H1 (cell line): ENCODE measurements around the gene PPARD. TPM values are rescaled to one million over a fixed set of nuclear protein-coding genes. Genes with fewer than 3 reads are reported as not detected.

Experiments used
- CTCF ChIA-PET: fragments of 300-600 bp; sonication (Branson Sonifier 250); formaldehyde crosslinking; loops from one replicate; lab custom pipeline; 2021; ENCODE audit not compliant: partially characterized antibody; lab: Charles Lee
- POLR2A ChIA-PET: fragments of 300-600 bp; sonication (Branson Sonifier 250); formaldehyde crosslinking; loops from one replicate; lab custom pipeline; 2021; ENCODE audit warnings: inconsistent platforms; ENCODE audit not compliant: partially characterized antibody; lab: Charles Lee
- DNase-seq, 2 experiments: peaks; one replicate each; pipeline versions ENCODE4 v3.0.0 to v3.0.0-alpha.2; 2010 to 2022; ENCODE audit warnings: low spot score in 2 of 2, low read depth in 1 of 2, mixed read lengths in 1 of 2
- FAIRE-seq: peaks from 2 replicates; lab custom pipeline; 2011; peaks lifted over from hg19 to GRCh38; lab: Jason Lieb, UNC
- H2AFZ ChIP-seq: 2 replicates; pipeline ENCODE4 v1.8.1; 2012; ENCODE audit warnings: low read length, inconsistent platforms
- H2AK5ac ChIP-seq: 2 replicates; pipeline ENCODE4 v1.6.1; 2013; ENCODE audit warnings: low read depth, low read length
- H2BK120ac ChIP-seq: replicated peaks from 2 replicates; pipeline ENCODE3; 2013; ENCODE audit warnings: low read depth, low read length, inconsistent platforms
- H2BK12ac ChIP-seq: 2 replicates; pipeline ENCODE4 v1.6.1; 2013; ENCODE audit warnings: low read depth, low read length
- H2BK15ac ChIP-seq: 2 replicates; pipeline ENCODE4 v1.6.1; 2013; ENCODE audit warnings: low read length
- H2BK20ac ChIP-seq: 2 replicates; pipeline ENCODE4 v1.6.1; 2013; ENCODE audit warnings: low read length
- H2BK5ac ChIP-seq: 2 replicates; pipeline ENCODE4 v1.6.1; 2013; ENCODE audit warnings: low read depth, low read length
- H3K14ac ChIP-seq: 2 replicates; pipeline ENCODE4 v1.6.1; 2013; ENCODE audit warnings: inconsistent platforms; ENCODE audit not compliant: insufficient read length
- H3K18ac ChIP-seq: 2 replicates; pipeline ENCODE4 v1.6.1; 2013; ENCODE audit warnings: low read length; ENCODE audit errors: extremely low read depth
- H3K23ac ChIP-seq: 2 replicates; pipeline ENCODE4 v1.6.1; 2013; ENCODE audit warnings: inconsistent platforms; ENCODE audit not compliant: insufficient read length
- H3K23me2 ChIP-seq: 2 replicates; pipeline ENCODE4 v1.6.1; 2013; ENCODE audit warnings: low read depth, low read length
- H3K27ac ChIP-seq: 2 replicates; pipeline ENCODE4 v1.6.1; 2011; ENCODE audit warnings: low read depth, low read length, inconsistent platforms
- H3K27me3 ChIP-seq, 4 experiments: replicated peaks in 1 of 4; 1 replicate in 1 of 4; 2 replicates in 3 of 4; pipeline versions ENCODE4 v1.6.1 to v1.8.1; 2011 to 2013; ENCODE audit warnings: low read length in 3 of 4, mild to moderate bottlenecking in 3 of 4, inconsistent platforms in 2 of 4, mixed read lengths in 2 of 4, moderate library complexity in 1 of 4; ENCODE audit not compliant: control insufficient read depth in 3 of 4, insufficient read depth in 3 of 4; ENCODE audit errors: extremely low read depth in 1 of 4
- H3K36me3 ChIP-seq, 4 experiments: 2 replicates each; pipeline versions ENCODE4 v1.6.1 to v1.8.1; 2011 to 2013; ENCODE audit warnings: mild to moderate bottlenecking in 4 of 4, low read length in 3 of 4, moderate library complexity in 2 of 4, control low read depth in 1 of 4, inconsistent platforms in 1 of 4; ENCODE audit not compliant: insufficient read depth in 4 of 4, control insufficient read depth in 2 of 4
- H3K4ac ChIP-seq: replicated peaks from 2 replicates; pipeline ENCODE3; 2013; ENCODE audit warnings: low read length, low read depth, mixed read lengths, inconsistent platforms; ENCODE audit not compliant: insufficient read length
- H3K4me1 ChIP-seq, 4 experiments: replicated peaks in 1 of 4; 1 replicate in 1 of 4; 2 replicates in 3 of 4; pipeline versions ENCODE4 v1.6.1 to v1.8.1; 2011 to 2013; ENCODE audit warnings: low read length in 3 of 4, inconsistent platforms in 2 of 4, mixed read lengths in 1 of 4; ENCODE audit not compliant: insufficient read depth in 4 of 4, control insufficient read depth in 3 of 4
- H3K4me2 ChIP-seq, 2 experiments: 2 replicates each; pipeline versions ENCODE4 v1.6.1 to v1.8.1; 2011 to 2013; ENCODE audit warnings: low read depth in 2 of 2, low read length in 2 of 2, control low read depth in 1 of 2, inconsistent platforms in 1 of 2, mild to moderate bottlenecking in 1 of 2; ENCODE audit not compliant: insufficient read depth in 1 of 2
- H3K4me3 ChIP-seq, 4 experiments: fragments of 200-600, 300-600 bp in 1 of 4; sonication (generic), shearing (Covaris generic), sonication (Bioruptor Twin) in 1 of 4; 2 replicates each; pipeline versions ENCODE4 v1.5.1 to v1.8.1; 2011 to 2016; ENCODE audit warnings: low read length in 4 of 4, low read depth in 3 of 4, control low read depth in 2 of 4, inconsistent platforms in 2 of 4, mild to moderate bottlenecking in 2 of 4, mixed read lengths in 1 of 4, moderate library complexity in 1 of 4; ENCODE audit not compliant: insufficient read depth in 2 of 4; ENCODE audit errors: extremely low read depth in 1 of 4
- H3K56ac ChIP-seq: replicated peaks from 2 replicates; pipeline ENCODE3; 2013; ENCODE audit warnings: low read depth, mild to moderate bottlenecking, mixed read lengths, low read length, inconsistent platforms; ENCODE audit not compliant: insufficient read length
- H3K79me1 ChIP-seq: 2 replicates; pipeline ENCODE4 v1.6.1; 2013; ENCODE audit warnings: low read depth, low read length, control low read depth
- H3K79me2 ChIP-seq, 2 experiments: 2 replicates each; pipeline versions ENCODE4 v1.6.1 to v1.8.1; 2012 to 2013; ENCODE audit warnings: low read length in 2 of 2, mild to moderate bottlenecking in 2 of 2, inconsistent platforms in 1 of 2; ENCODE audit not compliant: insufficient read depth in 2 of 2, control insufficient read depth in 1 of 2
- H3K9ac ChIP-seq, 4 experiments: replicated peaks in 1 of 4; 1 replicate in 1 of 4; 2 replicates in 3 of 4; pipeline versions ENCODE4 v1.6.1 to v1.8.1; 2011 to 2013; ENCODE audit warnings: low read depth in 3 of 4, low read length in 3 of 4, control low read depth in 2 of 4, mild to moderate bottlenecking in 2 of 4, moderate library complexity in 2 of 4, inconsistent platforms in 1 of 4; ENCODE audit errors: extremely low read depth in 1 of 4
- H3K9me3 ChIP-seq, 2 experiments: 2 replicates each; pipeline versions ENCODE4 v1.6.1 to v1.8.1; 2012 to 2013; ENCODE audit warnings: mild to moderate bottlenecking in 2 of 2, moderate library complexity in 2 of 2, control low read depth in 1 of 2, inconsistent platforms in 1 of 2, low read depth in 1 of 2, low read length in 1 of 2, mixed read lengths in 1 of 2; ENCODE audit not compliant: insufficient read depth in 2 of 2
- H4K20me1 ChIP-seq, 2 experiments: replicated peaks in 1 of 2; 2 replicates each; pipeline versions ENCODE3 to v1.8.1; 2011 to 2013; ENCODE audit warnings: inconsistent platforms in 2 of 2, low read length in 2 of 2, mild to moderate bottlenecking in 1 of 2; ENCODE audit not compliant: insufficient read depth in 2 of 2, control insufficient read depth in 1 of 2
- H4K5ac ChIP-seq: 2 replicates; pipeline ENCODE4 v1.6.1; 2013; ENCODE audit warnings: low read length, low read depth, mixed read lengths, inconsistent platforms; ENCODE audit not compliant: insufficient read length
- H4K8ac ChIP-seq: 2 replicates; pipeline ENCODE4 v1.8.0; 2013; ENCODE audit warnings: mild to moderate bottlenecking, moderate library complexity, low read length, inconsistent platforms; ENCODE audit not compliant: insufficient read depth; ENCODE audit errors: extremely low read depth
- H4K91ac ChIP-seq: replicated peaks from 2 replicates; pipeline ENCODE3; 2013; ENCODE audit warnings: low read length, mixed read lengths, inconsistent platforms; ENCODE audit not compliant: insufficient read length
- CHD2 ChIP-seq: IDR thresholded peaks from 2 replicates; pipeline ENCODE4 v1.6.1; 2012; ENCODE audit warnings: low read length, improper control_type of control experiment
- SUZ12 ChIP-seq: fragments of 200-600 bp; sonication (generic); IDR thresholded peaks from 2 replicates; pipeline ENCODE4 v1.6.1; 2012; ENCODE audit warnings: mild to moderate bottlenecking, inconsistent platforms, low read length, moderate library complexity, mixed read lengths
- YY1 ChIP-seq: IDR thresholded peaks from 2 replicates; pipeline ENCODE4 v1.6.1; 2011; ENCODE audit warnings: low read depth, mild to moderate bottlenecking, low read length
- WGBS, 2 experiments: shearing (Covaris generic) in 1 of 2; methylation state at CpG; one replicate each; pipeline versions ENCODE4 v1.1.6 to v1.1.7; 2013 to 2015; ENCODE audit warnings: low lambda C conversion rate in 2 of 2, mixed read lengths in 2 of 2, inconsistent platforms in 1 of 2, low coverage in 1 of 2, missing lambda C conversion rate in 1 of 2; ENCODE audit not compliant: insufficient replicate concordance in 2 of 2, insufficient coverage in 1 of 2, insufficient read length in 1 of 2; ENCODE audit errors: extremely low coverage in 1 of 2, missing lambda C conversion rate in 1 of 2; 5-methylcytosine and 5-hydroxymethylcytosine counted together
- polyA plus RNA-seq, 7 experiments: library from polyadenylated mRNA; depleted of rRNA in 3 of 7; stranded (reverse) in 5 of 7; unstranded in 2 of 7; fragments of >200 nt in 5 of 7; fragments of 200-250 nt in 2 of 7; gene quantifications; 1 replicate in 5 of 7; 2 replicates in 1 of 7; 4 replicates in 1 of 7; pipeline versions ENCODE4 v1.2.1 to v1.2.3, GENCODE V29; 2011 to 2013; ENCODE audit warnings: missing spikeins in 2 of 7, mixed read lengths in 2 of 7
- total RNA-seq: library from RNA; stranded (reverse); fragmentation: NEBNext Ultra II Directional; extraction: Animal tissue kit (Norgen Biotek cat#: 25700); gene quantifications from 2 replicates; pipeline ENCODE4 v1.2.1, GENCODE V29; 2021

The PPARD gene
- total and polyA plus RNA-seq, 2 of the 8 experiments (the other 6 are each of a cell fraction or from before 2014, with no cell fraction given): 14.6 to 14.9 TPM

DNA sequence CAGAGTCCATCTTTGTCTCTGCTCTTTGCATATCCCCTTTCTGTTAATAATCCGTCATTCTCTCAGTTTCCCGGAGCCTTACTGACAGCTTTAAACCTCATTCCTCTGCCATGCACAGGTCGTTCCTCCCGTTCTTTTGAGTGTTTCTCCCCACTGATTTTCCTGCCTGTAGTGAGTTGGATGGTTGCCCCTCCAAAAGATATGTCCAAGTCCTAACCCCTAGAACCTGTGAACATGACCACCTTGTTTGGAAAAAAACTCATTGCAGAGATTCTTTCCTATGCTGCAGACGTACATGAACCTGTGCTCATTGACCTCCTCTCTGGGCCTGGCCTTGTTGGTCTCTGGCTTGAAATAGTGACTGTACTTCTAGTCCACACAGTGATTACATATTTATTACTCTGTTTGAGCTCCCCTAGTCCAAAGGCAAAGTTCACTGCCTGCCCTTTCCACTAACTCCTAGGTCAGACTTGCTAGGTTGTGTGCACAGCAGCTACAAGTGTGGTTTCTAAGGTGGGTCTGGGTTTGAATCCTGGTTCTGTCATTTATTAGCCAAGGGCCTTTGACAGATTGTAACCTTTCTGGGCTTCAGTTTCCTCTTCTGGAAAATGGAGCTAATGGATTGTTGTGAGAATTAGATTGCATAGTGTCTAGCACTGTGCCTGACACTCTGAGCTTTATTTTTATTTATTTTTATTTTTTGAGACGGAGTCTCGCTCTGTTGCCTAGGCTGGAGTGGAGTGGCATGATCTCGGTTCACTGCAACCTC, 29.3 kb downstream of the PPARD start:
- no peaks in the 10 kb centered on the region for H3K9me3 ChIP-seq
- no peaks in the 10 kb centered on the region for H3K36me3 ChIP-seq
- no peak overlapping the region for H3K9ac ChIP-seq
- 0 out of 4 replicates have a peak, but pooled peaks cover 0 to 3% of the 10 kb centered on the region in 2 experiments for H3K79me2 ChIP-seq
- no peak overlapping the region for H3K4me3 ChIP-seq
- no peak overlapping the region for H4K91ac ChIP-seq
- no peak overlapping the region for H3K56ac ChIP-seq
- 89% methylated on average over 8 of the region's 8 CpGs; no CpG with 5 or more reads in 1 of the 2 experiments for WGBS, 2 experiments
- no peak overlapping the region for H4K5ac ChIP-seq
- H3K79me1 ChIP-seq: no peaks in the 10 kb centered on the region; the same call in 1 of the 2 replicates
- no peak overlapping the region for H2BK120ac ChIP-seq
- ChIA-PET CTCF (interaction anchor here (0.5 to 1.9 kb wide), 11 partner anchors 11 to 384 kb away, joined by 3 to 6 read pairs (median 4); no protein-coding TSS in a partner anchor), POLR2A (interaction anchor here (1.6 kb wide), 1 partner anchor 18 kb away, joined by 4 read pairs; no protein-coding TSS in a partner anchor)
- H4K20me1 ChIP-seq: no peaks in the 10 kb centered on the region
- H3K4me2 ChIP-seq: no peak overlapping the region
- H4K8ac ChIP-seq: no peak overlapping the region
- no peak overlapping the region for H2BK5ac ChIP-seq
- no peaks in the 10 kb centered on the region for H3K23me2 ChIP-seq
- H2AFZ ChIP-seq: no peak overlapping the region
- H3K18ac ChIP-seq: no peak overlapping the region
- H3K27me3 ChIP-seq: no peaks in the 10 kb centered on the region
- H2BK12ac ChIP-seq: no peak overlapping the region
- H2BK15ac ChIP-seq: no peak overlapping the region
- DNase-seq: no peak
- no peak overlapping the region for H2BK20ac ChIP-seq
- TF ChIP-seq YY1 (no peak), CHD2 (no peak), SUZ12 (no peak)
- no peak overlapping the region for H3K14ac ChIP-seq
- H3K4me1 ChIP-seq: no peaks in the 10 kb centered on the region; a peak in 1 of 7 replicates
- no peak overlapping the region for H3K23ac ChIP-seq
- H3K4ac ChIP-seq: no peak overlapping the region
- no peak overlapping the region for H2AK5ac ChIP-seq
- FAIRE-seq: no peak
- H3K27ac ChIP-seq: no peak overlapping the region
